Vagina (tissue), 2 donors: ENCODE data around the gene ITGB4.

Source experiments
- CTCF ChIP-seq, 3 experiments: fragments of 450-650 bp in 2 of 3; fragments of 200-600 bp in 1 of 3; sonication (generic) in 1 of 3; IDR thresholded peaks; one replicate each; pipeline ENCODE4 v1.5.1; 2017 to 2019; ENCODE audit warnings: antibody characterized with exemption in 3 of 3, mild to moderate bottlenecking in 2 of 3, moderate library complexity in 2 of 3
- POLR2A ChIP-seq, 2 donors: fragments of 450-650 bp; IDR thresholded peaks; one replicate each; pipeline ENCODE4 v1.6.1; 2017; ENCODE audit warnings: antibody characterized with exemption in 2 of 2, mild to moderate bottlenecking in 2 of 2, moderate library complexity in 2 of 2
- POLR2AphosphoS5 ChIP-seq, 2 donors: sonication (generic); formaldehyde crosslinking; IDR thresholded peaks; one replicate each; pipeline ENCODE4 v1.9.0; 2017; ENCODE audit warnings: antibody characterized with exemption in 2 of 2, mild to moderate bottlenecking in 2 of 2, low read depth in 1 of 2; ENCODE audit not compliant: insufficient read depth in 1 of 2

- TF ChIP-seq CTCF (IDR thresholded peaks at IDR 0.05) = no peak
- no peak for TF ChIP-seq POLR2A (IDR thresholded peaks at IDR 0.05)
- TF ChIP-seq POLR2AphosphoS5 (IDR thresholded peaks at IDR 0.05; ENCODE audit: insufficient read depth in 1 of 2, low read depth in 1 of 2) = no peak
Measured at GRCh38 chr17:75688209-75688825, 32.9 kb upstream of the ITGB4 start.
